Middle frontal gyrus (tissue), 1 donor: ENCODE measurements around the gene SHLD1.

Source experiments
- DNase-seq: peaks from one replicate; pipeline ENCODE4 v3.0.0-alpha.2; 2015; ENCODE audit warnings: low spot score; ENCODE audit errors: extremely low spot score

The SHLD1 gene

DNA sequence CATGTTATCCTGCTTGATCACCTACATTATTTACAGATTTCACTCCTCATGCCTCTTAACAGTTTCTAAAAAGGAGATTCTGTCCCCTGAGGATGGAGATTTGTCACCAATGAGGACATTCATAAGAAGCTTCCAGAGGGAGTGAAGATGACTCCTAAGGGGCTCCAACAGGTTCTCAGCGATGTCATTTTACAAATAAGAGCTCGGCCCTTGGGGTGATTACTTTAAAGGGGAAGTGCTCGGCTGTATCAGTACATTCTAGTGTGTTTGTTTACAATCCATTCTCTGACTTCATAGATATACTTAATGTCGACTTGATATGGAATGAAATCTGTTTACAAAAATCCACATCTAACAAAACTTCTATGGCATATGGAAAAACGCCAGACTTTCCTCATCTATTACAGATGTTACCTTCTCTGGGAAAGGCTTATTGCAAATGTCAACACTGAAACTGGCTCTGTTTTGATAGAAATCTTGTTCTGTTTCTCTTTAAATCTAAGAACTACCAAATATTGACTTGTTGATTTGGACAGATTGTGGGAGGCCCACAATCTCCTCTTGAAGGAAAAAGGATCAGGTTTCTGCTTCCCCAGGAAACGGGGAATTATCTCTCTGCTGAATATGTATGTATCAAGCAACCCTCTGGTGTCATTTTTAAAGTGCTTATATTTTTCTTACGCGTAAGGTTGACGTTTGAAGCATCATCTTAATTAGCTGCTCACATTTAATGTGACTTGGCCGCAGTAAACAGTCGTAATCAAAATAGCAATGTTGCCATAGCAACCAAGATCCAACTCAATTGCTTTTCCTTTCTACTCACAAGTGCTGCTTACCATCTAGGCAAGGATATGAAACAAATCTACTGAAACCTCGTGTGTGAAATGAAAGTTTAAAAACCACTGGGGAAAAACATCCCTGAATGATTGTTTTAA is 95.7 kb downstream of the SHLD1 start:
- DNase-seq: peak; percentile 36

- DNase-seq: no peak
Measured at GRCh38 chr20:5848711-5849505, 98.7 kb downstream of the SHLD1 start.

DNA sequence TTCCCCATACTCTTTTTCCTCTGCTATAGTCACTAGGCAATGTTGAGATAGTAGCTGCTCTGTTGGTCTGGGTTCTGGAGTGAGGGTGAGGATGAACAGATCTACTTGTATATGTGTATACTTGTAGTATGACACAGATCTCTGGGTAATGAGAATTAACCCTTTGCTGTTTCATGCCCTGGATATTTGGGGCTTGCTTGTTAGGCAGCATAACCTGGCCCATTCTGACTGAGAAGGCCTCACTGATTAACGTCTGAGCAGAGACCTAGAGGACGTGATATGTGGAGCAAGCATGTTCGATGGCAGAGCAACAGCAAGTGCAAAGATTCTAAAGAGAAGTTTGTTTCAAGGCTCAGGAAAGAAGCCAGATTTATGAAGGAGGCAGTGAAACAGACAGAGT is 105.7 kb downstream of the SHLD1 start:
- no peak for DNase-seq

GRCh38 chr20:5859608-5860007 is 109.4 kb downstream of the SHLD1 start:
- no peak for DNase-seq

- DNase-seq: no peak
Measured at GRCh38 chr20:5862703-5863039, 112.5 kb downstream of the SHLD1 start.

DNA sequence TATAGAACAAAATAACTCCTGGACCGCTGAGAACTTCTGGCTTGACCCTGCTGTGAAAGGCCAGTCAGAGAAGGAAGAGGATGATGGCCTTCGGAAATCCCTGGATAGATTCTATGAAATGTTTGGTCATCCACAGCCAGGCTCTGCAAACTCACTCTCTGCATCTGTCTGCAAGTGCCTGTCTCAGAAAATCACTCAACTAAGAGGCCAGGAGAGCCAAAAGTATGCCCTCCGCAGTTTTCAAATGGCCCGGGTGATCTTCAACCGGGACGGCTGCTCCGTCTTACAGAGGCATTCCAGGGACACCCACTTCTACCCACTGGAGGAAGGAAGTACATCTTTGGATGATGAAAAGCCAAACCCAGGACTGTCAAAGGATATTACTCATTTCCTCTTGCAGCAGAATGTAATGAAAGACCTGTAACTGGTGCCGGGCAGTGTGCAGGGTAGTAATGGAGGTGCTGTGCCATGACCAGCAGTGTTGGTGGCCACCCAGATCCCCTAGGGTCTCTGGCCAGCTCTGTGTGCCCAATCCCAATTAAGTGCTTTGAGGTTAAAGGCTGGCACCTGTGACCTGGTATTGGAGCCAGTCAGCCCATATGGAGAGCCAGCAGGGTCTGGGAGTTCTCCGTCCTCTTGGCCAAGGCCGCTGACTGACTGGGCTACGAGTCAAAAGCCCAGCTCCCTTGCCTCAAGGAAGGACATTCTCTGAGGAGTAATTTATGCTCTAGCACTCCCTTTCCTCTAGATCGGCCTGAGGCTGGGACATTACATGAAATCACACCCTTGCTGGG is 113.0 kb downstream of the SHLD1 start:
- no peak for DNase-seq

GRCh38 chr20:5864428-5864827 is 114.2 kb downstream of the SHLD1 start:
- DNase-seq: no peak

- DNase-seq: no peak
Measured at GRCh38 chr20:5864873-5865587, 114.8 kb downstream of the SHLD1 start.

GRCh38 chr20:5865604-5866003 is 115.4 kb downstream of the SHLD1 start:
- DNase-seq: no peak

- DNase-seq: peak; percentile 26
Measured at GRCh38 chr20:5870568-5870981, 120.4 kb downstream of the SHLD1 start.

GRCh38 chr20:5871459-5872410 is 121.5 kb downstream of the SHLD1 start:
- DNase-seq: no peak

DNA sequence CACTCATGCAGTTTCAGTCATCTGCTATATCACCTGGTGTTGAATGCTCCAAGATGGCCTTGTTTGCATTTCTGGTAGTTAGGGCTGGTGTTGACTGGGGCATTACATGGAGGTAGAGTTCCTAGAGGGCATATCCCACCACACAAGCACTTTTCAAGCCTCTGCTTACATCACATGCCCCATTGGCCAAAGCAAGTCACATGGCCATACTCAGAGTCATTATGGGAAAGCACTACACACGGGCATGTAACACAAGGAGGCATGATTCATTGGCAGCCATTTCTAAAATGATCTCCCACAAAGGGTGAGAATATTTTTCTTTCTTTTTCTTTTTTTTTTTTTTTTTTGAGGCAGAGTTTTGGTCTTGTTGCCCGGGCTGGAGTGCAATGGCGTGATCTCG is 126.9 kb downstream of the SHLD1 start:
- DNase-seq: no peak

GRCh38 chr20:5880326-5880725 is 130.1 kb downstream of the SHLD1 start:
- DNase-seq: no peak

DNA sequence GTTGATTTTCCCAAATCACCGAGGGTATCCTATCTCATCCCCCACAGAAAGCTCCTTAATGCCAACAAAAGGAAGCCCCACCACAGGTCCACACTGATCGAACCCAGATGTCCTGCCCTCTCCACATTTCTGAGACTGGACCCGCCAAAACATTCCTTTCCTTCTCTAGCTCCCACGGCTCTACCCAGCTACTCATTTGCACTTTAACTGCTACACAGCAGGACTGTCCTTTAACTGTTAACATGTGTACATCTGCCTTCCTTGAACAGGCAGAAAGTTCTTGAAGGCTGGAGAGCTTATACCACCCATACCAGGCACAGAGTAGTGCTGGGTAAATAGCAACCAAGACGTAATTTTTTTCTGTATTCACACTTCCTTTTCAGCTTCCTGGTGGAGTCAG is 131.5 kb downstream of the SHLD1 start:
- DNase-seq: no peak

DNA sequence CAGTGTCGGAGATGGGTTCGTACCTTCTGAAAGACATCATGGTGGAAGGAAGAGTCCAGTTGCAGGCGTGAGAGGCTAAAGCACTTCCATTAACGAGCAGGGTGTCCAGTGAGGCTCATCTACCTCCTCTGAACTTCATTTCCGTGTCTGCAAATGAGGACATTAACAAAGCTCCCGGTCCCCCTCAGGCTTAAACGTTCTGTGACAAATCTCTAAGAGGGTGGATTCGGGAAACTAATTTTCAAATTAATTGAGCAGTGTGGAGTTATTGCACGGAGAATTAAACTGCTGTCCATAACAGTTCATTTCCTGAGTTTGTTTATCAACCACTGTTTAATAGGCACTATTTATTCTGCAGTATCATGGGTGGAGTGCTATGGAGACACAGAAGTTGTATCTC is 132.0 kb downstream of the SHLD1 start:
- no peak for DNase-seq

DNA sequence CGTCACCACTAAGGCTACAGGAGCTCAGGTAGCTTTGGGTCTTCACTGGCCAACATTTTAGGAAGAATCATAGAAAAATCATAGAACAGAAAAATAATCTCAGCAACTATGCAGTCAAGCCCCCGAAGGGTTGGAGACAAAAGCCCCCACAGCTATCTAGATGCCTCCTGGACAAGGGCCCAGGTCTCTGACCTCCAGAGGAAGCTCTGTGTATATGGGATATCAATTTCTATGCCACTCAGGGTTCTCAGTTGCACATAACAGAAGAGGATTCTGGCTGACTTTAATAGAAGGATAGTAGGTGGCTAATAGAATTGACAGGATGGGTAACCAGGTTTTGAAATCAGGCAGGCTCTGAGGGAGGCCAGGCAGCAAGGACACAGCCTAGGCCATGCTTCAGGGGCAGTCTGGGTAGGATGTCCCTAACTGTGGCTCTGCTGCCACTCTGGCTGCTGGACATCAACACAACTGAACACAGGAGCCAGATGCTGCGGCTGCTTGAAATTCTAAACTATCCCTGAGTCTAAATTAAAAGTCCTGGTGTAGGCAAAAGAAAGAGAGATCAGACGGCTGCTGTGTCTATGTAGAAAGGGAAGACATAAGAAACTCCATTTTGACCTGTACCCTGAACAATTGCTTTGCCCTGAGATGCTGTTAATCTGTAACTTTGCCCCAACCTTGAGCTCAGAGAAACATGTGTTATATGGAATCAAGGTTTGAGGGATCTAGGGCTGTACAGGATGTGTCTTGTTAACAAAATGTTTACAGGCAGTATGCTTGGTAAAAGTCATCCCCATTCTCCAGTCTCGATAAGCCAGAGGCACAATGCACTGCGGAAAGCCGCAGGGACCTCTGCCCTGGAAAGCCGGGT is 134.5 kb downstream of the SHLD1 start:
- no peak for DNase-seq

DNA sequence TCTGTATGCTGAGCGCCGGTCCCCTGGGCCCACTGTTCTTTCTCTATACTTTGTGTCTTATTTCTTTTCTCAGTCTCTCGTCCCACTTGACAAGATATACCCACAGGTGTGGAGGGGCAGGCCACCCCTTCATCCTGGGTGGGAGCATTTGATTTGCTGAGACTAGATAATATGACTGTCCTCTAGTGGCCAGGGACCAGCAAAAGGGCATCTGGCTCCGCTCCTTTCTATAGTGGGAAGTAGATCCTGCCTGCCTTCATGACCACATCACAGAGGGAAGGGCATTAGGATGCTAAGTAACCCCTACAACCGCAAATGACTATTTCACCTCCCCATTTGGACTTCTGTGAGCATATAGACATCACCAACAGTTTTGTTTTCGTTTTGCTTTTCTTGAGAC is 135.7 kb downstream of the SHLD1 start:
- DNase-seq: no peak

GRCh38 chr20:5886788-5887187 is 136.6 kb downstream of the SHLD1 start:
- no peak for DNase-seq

- DNase-seq: no peak
Measured at GRCh38 chr20:5887386-5887785, 137.2 kb downstream of the SHLD1 start.
